Stimulated activated CD4-positive, alpha-beta T cell treated with anti-CD3 and anti-CD28 coated beads, Interleukin-2, amount 100 ng/mL, for 24 hours (primary cell): ENCODE measurements around the gene FAM131A.
"Not testable (repeated sequence)": the region's sequence is repeated elsewhere in the genome, so short reads cannot be mapped to it uniquely, and the experiment has no call there.

ENCODE experiments used
- DNase-seq, 2 donors: peaks; one replicate each; pipeline ENCODE4 v3.0.0-alpha.2; 2020

Gene FAM131A

DNA sequence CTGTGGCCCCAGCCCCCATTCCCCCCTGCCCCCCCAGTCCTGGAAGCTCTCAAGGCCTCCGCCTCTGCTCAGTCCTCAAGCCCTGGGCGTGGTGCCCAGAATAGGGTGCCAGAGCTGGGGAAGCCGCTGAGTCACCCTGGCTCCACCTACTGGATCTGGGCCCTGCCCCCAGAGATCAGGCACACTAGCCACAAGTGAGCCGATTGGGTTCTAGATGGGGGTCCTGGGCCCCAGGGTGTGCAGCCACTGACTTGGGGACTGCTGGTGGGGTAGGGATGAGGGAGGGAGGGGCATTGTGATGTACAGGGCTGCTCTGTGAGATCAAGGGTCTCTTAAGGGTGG is 17.3 kb upstream of the FAM131A start:
- peak; percentile 57 to 64 for DNase-seq

DNA sequence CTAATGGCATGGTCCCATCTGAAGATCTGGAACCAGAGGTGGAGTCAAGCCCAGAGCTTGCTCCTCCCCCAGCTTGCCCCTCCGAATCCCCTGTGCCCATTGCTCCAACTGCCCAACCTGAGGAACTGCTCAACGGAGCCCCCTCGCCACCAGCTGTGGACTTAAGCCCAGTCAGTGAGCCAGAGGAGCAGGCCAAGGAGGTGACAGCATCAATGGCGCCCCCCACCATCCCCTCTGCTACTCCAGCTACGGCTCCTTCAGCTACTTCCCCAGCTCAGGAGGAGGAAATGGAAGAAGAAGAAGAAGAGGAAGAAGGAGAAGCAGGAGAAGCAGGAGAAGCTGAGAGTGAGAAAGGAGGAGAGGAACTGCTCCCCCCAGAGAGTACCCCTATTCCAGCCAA is 15.7 kb upstream of the FAM131A start:
- no peak for DNase-seq

DNA sequence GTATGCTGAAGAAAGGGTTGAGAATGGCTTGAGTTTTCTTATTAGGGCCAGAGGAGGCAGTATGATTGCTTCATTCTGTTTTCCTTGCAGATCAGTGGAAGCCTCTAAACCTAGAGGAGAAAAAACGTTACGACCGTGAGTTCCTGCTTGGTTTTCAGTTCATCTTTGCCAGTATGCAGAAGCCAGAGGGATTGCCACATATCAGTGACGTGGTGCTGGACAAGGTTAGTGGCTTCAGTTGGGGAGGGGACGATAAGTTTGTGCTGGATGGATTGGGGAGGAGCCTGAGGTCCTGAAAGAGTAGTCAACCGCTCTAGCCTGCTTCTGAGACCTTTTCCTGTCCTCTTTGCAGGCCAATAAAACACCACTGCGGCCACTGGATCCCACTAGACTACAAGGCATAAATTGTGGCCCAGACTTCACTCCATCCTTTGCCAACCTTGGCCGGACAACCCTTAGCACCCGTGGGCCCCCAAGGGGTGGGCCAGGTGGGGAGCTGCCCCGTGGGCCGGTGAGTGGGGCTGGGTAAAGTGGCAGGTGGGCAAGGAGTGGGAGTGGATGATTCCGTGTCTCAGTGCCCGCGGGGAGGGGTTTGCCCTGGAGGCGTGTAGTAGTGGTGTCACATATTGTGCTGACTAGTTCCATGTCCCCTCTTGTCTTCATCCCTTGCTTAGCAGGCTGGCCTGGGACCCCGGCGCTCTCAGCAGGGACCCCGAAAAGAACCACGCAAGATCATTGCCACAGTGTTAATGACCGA is 14.5 kb upstream of the FAM131A start:
- DNase-seq: no peak

GRCh38 chr3:184323696-184324095 is 13.7 kb upstream of the FAM131A start:
- DNase-seq: no peak

- no peak for DNase-seq
Observed at GRCh38 chr3:184325269-184325668, 12.1 kb upstream of the FAM131A start.

GRCh38 chr3:184325715-184326369 is 11.6 kb upstream of the FAM131A start:
- peak; percentile 36 to 55 for DNase-seq

DNA sequence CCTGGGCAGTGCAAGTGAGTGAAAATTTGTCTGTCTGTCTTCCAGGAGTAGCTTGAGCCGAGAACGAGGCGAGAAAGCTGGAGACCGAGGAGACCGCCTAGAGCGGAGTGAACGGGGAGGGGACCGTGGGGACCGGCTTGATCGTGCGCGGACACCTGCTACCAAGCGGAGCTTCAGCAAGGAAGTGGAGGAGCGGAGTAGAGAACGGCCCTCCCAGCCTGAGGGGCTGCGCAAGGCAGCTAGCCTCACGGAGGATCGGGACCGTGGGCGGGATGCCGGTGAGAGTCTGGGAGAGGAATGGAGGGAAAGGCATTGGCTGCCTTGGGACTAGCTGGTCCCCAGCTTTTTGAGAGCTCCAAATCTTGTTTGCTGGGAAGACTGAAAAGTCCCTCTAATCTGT is 10.2 kb upstream of the FAM131A start:
- DNase-seq: no peak

DNA sequence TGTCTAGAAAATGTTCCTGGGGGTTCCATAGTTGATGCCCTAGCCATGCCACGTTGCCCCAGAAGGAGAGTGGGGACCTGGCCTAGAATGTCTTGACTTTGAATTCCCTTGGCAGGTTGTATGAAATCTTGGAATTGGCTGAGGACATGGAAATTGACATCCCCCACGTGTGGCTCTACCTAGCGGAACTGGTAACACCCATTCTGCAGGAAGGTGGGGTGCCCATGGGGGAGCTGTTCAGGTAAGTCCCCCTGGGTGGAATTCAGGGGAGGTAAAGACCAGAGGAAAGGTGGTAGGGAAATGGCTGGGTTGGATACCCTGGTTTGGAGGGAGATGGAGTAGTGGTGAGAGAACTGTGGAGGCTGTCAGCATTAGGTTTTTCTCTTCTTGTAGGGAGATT is 8.9 kb upstream of the FAM131A start:
- DNase-seq: no peak

- no peak for DNase-seq
Observed at GRCh38 chr3:184332370-184333090, 4.9 kb upstream of the FAM131A start.

GRCh38 chr3:184333190-184333589 is 4.2 kb upstream of the FAM131A start:
- no peak for DNase-seq

- DNase-seq: no peak
Observed at GRCh38 chr3:184333700-184334099, 3.7 kb upstream of the FAM131A start.

- peak; percentile 39 to 53 for DNase-seq
Observed at GRCh38 chr3:184334470-184335158, 2.8 kb upstream of the FAM131A start.

DNA sequence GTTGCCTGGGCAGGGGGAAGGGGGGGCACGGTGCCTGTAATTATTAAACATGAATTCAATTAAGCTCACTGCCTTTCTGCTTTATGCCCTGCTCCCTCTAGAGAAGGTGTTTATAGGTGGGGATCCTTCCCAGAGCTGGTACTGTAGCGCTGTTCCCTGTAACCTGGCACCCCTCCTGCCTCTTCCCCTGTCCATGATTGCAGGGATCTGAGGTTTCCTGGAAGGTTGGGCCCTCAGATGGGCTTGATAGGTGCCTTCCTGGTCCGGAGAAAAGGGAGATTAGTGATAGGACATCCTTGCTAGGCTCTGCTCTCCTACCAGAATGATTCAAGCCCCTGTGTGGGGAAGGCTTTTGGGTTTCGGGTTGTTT is 2.1 kb upstream of the FAM131A start:
- no peak for DNase-seq

- DNase-seq: peak; percentile 89 to 93
Observed at GRCh38 chr3:184335661-184336546, 1.5 kb upstream of the FAM131A start.

- no peak for DNase-seq
Observed at GRCh38 chr3:184336547-184337398, 627 bp upstream of the FAM131A start.

DNA sequence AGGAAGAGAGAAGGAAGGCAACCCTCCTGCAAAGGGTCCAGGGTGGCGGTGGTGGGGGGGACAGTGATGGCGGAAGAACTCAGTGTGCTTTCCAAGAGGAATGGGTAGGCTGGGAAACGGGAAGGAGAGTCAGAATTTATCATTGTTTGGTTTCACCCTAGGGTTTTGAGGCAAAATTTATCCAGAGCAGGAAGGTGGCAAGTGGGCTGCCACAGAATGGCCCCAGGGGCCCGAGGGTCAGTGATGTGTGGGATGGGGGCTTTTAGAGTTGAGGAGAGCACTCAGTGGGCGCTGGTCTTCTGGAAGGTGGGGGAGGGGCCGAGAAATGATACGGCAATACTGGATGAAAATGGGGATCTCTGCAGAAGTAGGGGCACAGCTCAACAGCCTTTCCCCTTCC is 581 bp downstream of the FAM131A start:
- no peak for DNase-seq

DNA sequence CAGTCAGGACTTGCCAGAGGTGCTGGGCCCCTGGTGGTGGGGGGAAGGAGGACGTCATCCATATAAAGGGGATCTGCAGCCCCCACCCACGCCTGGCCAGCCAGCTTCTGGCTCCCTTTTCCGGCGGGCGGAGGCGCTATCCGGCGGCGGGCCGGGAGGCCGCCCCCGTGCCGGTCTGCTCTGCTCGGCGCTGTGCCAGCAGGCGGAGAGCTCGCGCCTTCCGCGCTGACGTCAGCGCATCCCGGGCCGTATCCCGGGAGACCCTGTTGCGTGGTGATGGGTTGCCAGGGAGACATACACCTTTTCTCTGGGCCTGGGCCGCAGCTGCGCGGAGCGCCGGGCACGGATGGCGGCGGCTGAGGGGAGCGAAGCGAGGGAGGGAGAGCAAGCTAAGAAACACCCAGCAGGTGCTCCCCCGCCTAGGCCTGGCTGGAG is 1.1 kb downstream of the FAM131A start:
- peak in 1 of 2 donors; percentile 19 for DNase-seq

DNA sequence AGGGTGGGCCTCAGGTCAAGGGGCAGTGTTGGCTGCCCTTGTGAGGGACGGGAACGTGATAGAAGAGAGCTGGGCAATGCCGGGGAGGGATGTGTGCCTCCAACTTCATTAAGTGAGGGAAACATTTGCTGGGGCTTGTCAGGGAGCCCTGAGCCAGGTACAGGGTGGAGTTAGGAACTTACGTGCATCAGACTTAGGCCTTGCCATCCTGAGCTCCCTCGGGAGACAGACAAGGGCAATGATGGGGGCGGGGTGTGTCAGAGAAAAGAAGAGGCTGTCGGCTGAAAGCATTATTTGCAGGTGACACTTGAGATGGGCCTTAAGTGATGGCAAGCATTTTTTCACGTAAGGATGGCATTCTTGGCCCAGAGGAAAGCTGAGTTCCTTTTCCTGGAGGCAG is 1.6 kb downstream of the FAM131A start:
- no peak for DNase-seq

GRCh38 chr3:184339451-184340135 is 2.2 kb downstream of the FAM131A start:
- DNase-seq: not testable (repeated sequence)

DNA sequence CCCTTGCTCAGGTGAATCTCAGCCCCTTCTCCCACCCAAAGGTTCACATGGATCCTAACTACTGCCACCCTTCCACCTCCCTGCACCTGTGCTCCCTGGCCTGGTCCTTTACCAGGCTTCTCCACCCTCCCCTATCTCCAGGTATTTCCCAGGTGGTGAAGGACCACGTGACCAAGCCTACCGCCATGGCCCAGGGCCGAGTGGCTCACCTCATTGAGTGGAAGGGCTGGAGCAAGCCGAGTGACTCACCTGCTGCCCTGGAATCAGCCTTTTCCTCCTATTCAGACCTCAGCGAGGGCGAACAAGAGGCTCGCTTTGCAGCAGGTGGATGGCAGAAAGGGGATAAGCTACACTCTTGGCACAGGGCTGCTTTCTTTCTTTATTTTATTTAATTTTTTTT is 4.5 kb downstream of the FAM131A start:
- DNase-seq: no peak
